KMS-11 (cell line): ENCODE data around the gene MCM8.

Experiments
- H2AFZ ChIP-seq: fragments of 200-600 bp; sonication (generic); 2 replicates; pipeline ENCODE4 v1.6.1; 2016; ENCODE audit warnings: antibody characterized with exemption, mixed run types, low read depth
- H3K27ac ChIP-seq: fragments of 200-600 bp; sonication (generic); 2 replicates; pipeline ENCODE4 v1.6.1; 2016; ENCODE audit warnings: mild to moderate bottlenecking, mixed run types
- H3K27me3 ChIP-seq: fragments of 200-600 bp; sonication (generic); 2 replicates; pipeline ENCODE4 v1.6.1; 2017; ENCODE audit warnings: mild to moderate bottlenecking, low read depth, mixed run types, moderate library complexity; ENCODE audit not compliant: insufficient read depth
- H3K36me3 ChIP-seq: fragments of 200-600 bp; sonication (generic); 2 replicates; pipeline ENCODE4 v1.6.1; 2017; ENCODE audit warnings: mild to moderate bottlenecking, mixed run types; ENCODE audit not compliant: insufficient read depth
- H3K4me1 ChIP-seq: fragments of 200-600 bp; sonication (generic); 2 replicates; pipeline ENCODE4 v1.6.1; 2016; ENCODE audit warnings: mild to moderate bottlenecking, low read depth, mixed run types; ENCODE audit not compliant: poor library complexity, severe bottlenecking
- H3K4me2 ChIP-seq: fragments of 200-600 bp; sonication (generic); 2 replicates; pipeline ENCODE4 v1.7.0; 2016; ENCODE audit warnings: mild to moderate bottlenecking, mixed run types
- H3K4me3 ChIP-seq: fragments of 200-600 bp; sonication (generic); IDR thresholded peaks from 2 replicates; pipeline ENCODE4 v1.6.1; 2017; ENCODE audit warnings: low read depth, low read length, mixed read lengths; ENCODE audit not compliant: insufficient read depth
- H3K79me2 ChIP-seq: fragments of 200-600 bp; sonication (generic); 2 replicates; pipeline ENCODE4 v1.6.1; 2016; ENCODE audit warnings: low read depth, mixed run types; ENCODE audit not compliant: insufficient read depth
- H3K9ac ChIP-seq: fragments of 200-600 bp; sonication (generic); 2 replicates; pipeline ENCODE4 v1.6.1; 2016; ENCODE audit warnings: mild to moderate bottlenecking, mixed run types
- H4K20me1 ChIP-seq: fragments of 200-600 bp; sonication (generic); 2 replicates; pipeline ENCODE4 v1.6.1; 2016; ENCODE audit warnings: mild to moderate bottlenecking, mixed run types; ENCODE audit not compliant: insufficient read depth
- CTCF ChIP-seq: fragments of 200-600 bp; sonication (generic); conservative IDR thresholded peaks from 2 replicates; pipeline ENCODE4 v1.6.1; 2017; ENCODE audit warnings: low read depth, mild to moderate bottlenecking, antibody characterized with exemption, low read length, moderate library complexity, mixed read lengths

Gene MCM8

DNA sequence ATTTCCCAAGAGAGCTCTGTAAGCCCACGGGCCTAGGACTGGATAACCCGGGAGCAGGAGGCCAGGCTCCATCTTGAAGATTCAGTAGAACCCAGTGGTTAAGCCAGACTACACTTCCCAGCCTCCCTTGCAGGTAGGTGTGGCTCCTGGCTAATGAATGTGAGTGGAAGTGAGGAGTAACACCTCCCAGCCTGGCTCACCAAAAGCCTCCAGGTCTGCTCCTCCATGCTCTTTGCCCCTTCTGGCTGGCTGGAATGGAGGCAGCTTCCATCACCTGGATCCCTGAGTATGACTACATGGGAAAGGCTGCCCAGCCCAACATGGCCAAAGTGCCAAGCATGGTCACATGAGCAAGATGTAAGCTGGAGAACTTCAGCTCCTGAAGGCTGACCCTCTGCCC lies 93.7 kb downstream of the MCM8 start:
- Histone ChIP-seq H3K27me3 (no peaks in the 10 kb centered on the region), H3K9ac (no peak overlapping the region), H3K4me1 (peaks cover 5% of the 10 kb centered on the region), H3K4me2 (no peak overlapping the region), H3K4me3 (no peak overlapping the region), H3K36me3 (no peaks in the 10 kb centered on the region; the same call in 1 of the 2 replicates), H3K27ac (no peak overlapping the region), H3K79me2 (no peaks in the 10 kb centered on the region), H2AFZ (no peak overlapping the region), H4K20me1 (no peaks in the 10 kb centered on the region)
- TF ChIP-seq CTCF, result no peak

GRCh38 chr20:6045566-6045965 lies 95.1 kb downstream of the MCM8 start:
- H2AFZ ChIP-seq, result no peak overlapping the region
- no peak overlapping the region for H3K4me2 ChIP-seq
- H3K79me2 ChIP-seq, result no peaks in the 10 kb centered on the region
- TF ChIP-seq CTCF, result no peak
- no peak overlapping the region for H3K27ac ChIP-seq
- no peak overlapping the region for H3K9ac ChIP-seq
- H3K4me1 ChIP-seq, result peaks cover 5% of the 10 kb centered on the region
- no peaks in the 10 kb centered on the region for H3K27me3 ChIP-seq
- H4K20me1 ChIP-seq, result no peaks in the 10 kb centered on the region
- H3K4me3 ChIP-seq, result no peak overlapping the region
- no peaks in the 10 kb centered on the region for H3K36me3 ChIP-seq

- no peak for TF ChIP-seq CTCF
- Histone ChIP-seq H4K20me1 (no peaks in the 10 kb centered on the region), H3K4me1 (peaks cover 5% of the 10 kb centered on the region), H3K36me3 (no peaks in the 10 kb centered on the region), H3K4me2 (no peak overlapping the region), H3K4me3 (no peak overlapping the region), H3K27me3 (no peaks in the 10 kb centered on the region), H2AFZ (no peak overlapping the region), H3K27ac (no peak overlapping the region), H3K9ac (no peak overlapping the region), H3K79me2 (no peaks in the 10 kb centered on the region)
Observed at GRCh38 chr20:6046432-6046831, 96.0 kb downstream of the MCM8 start.

- no peak for TF ChIP-seq CTCF
- H3K9ac ChIP-seq, result no peak overlapping the region
Observed at GRCh38 chr20:6048391-6048790, 97.9 kb downstream of the MCM8 start.

More at GRCh38 chr20:6048391-6048790, 97.9 kb downstream of the MCM8 start:
- H4K20me1 ChIP-seq, result no peaks in the 10 kb centered on the region
- H3K36me3 ChIP-seq, result no peaks in the 10 kb centered on the region
- no peaks in the 10 kb centered on the region for H3K27me3 ChIP-seq
- H3K79me2 ChIP-seq, result no peaks in the 10 kb centered on the region
- H3K4me3 ChIP-seq, result no peak overlapping the region
- no peak overlapping the region for H3K27ac ChIP-seq
- no peak overlapping the region for H2AFZ ChIP-seq
- H3K4me2 ChIP-seq, result no peak overlapping the region
- peaks cover 5% of the 10 kb centered on the region for H3K4me1 ChIP-seq
